ENCODE measurements around the gene RHOG.

DNA sequence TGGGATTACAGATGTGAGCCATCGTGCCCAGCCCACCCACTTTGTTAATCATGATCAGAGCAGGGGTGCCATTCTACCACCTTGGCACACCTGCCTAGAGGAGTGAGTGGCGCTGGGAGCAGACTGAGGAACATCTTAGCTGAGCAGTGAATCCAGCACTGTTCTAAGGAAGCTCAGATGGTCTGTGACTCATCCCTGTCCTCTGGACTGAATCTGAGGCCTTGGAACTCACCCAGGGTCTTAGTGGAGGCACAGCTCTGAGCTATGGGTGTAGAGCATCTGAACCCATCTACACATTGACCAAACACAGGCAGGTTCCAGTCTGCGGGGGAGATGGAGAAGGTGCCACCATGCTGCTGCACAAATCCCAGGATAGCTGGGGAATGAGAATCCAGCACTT is 17.5 kb downstream of the RHOG start:
- TF ChIP-seq, protein P1, sequence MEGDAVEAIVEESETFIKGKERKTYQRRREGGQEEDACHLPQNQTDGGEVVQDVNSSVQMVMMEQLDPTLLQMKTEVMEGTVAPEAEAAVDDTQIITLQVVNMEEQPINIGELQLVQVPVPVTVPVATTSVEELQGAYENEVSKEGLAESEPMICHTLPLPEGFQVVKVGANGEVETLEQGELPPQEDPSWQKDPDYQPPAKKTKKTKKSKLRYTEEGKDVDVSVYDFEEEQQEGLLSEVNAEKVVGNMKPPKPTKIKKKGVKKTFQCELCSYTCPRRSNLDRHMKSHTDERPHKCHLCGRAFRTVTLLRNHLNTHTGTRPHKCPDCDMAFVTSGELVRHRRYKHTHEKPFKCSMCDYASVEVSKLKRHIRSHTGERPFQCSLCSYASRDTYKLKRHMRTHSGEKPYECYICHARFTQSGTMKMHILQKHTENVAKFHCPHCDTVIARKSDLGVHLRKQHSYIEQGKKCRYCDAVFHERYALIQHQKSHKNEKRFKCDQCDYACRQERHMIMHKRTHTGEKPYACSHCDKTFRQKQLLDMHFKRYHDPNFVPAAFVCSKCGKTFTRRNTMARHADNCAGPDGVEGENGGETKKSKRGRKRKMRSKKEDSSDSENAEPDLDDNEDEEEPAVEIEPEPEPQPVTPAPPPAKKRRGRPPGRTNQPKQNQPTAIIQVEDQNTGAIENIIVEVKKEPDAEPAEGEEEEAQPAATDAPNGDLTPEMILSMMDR (IDR thresholded peaks at IDR 0.05), result no peak
- TF ChIP-seq EP300 (IDR thresholded peaks at IDR 0.05; ENCODE audit: low read depth), result no peak

All from transverse colon (tissue), 3 donors.